ENCODE results near the gene E2F2. TPM values are rescaled to one million over a fixed set of nuclear protein-coding genes. Genes with fewer than 3 reads are reported as not detected.
"Not testable (repeated sequence)": the region's sequence is repeated elsewhere in the genome, so short reads cannot be mapped to it uniquely, and the experiment has no call there.

The E2F2 gene
- total RNA-seq, 1 donor from 2014 or later, result 2.9 TPM

GRCh38 chr1:23502951-23503350 lies 28.1 kb downstream of the E2F2 start:
- Histone ChIP-seq H3K4me3 (no peak overlapping the region), H3K4me1 (no peaks in the 10 kb centered on the region), H3K36me3 (no peaks in the 10 kb centered on the region), H3K9me3 (no peaks in the 10 kb centered on the region), H3K27ac (no peak overlapping the region), H3K27me3 (no peaks in the 10 kb centered on the region)
- intact Hi-C loops (cut with DNase I), result no loop called here
- TF ChIP-seq CTCF (IDR thresholded peaks at IDR 0.05), result no peak
- TF ChIP-seq POLR2AphosphoS5 (IDR thresholded peaks at IDR 0.05; ENCODE audit: insufficient read depth in 1 of 2, low read depth in 1 of 2), result no peak
- DNase-seq (ENCODE audit: extremely low spot score in 2 of 2), result no peak

GRCh38 chr1:23500466-23500865 lies 30.6 kb downstream of the E2F2 start:
- H3K4me1 ChIP-seq, result no peaks in the 10 kb centered on the region
- TF ChIP-seq POLR2AphosphoS5 (IDR thresholded peaks at IDR 0.05; ENCODE audit: insufficient read depth in 1 of 2, low read depth in 1 of 2) (no peak), CTCF (IDR thresholded peaks at IDR 0.05) (no peak), POLR2A (IDR thresholded peaks at IDR 0.05) (no peak)
- H3K4me3 ChIP-seq, result no peak overlapping the region
- no peaks in the 10 kb centered on the region for H3K36me3 ChIP-seq
- no peak for DNase-seq (ENCODE audit: extremely low spot score in 2 of 2)
- H3K27me3 ChIP-seq, result no peaks in the 10 kb centered on the region
- intact Hi-C loops (cut with DNase I), result no loop called here
- H3K9me3 ChIP-seq, result no peaks in the 10 kb centered on the region
- H3K27ac ChIP-seq, result no peak overlapping the region

GRCh38 chr1:23497777-23498439 lies 33.1 kb downstream of the E2F2 start:
- intact Hi-C loops (cut with DNase I), result loop anchor here (5.0 kb wide), 1 partner anchor 44 kb away; no protein-coding TSS in a partner anchor

GRCh38 chr1:23496490-23497181 lies 34.4 kb downstream of the E2F2 start:
- H3K4me1 ChIP-seq, result no peaks in the 10 kb centered on the region
- no peaks in the 10 kb centered on the region for H3K27me3 ChIP-seq
- no peaks in the 10 kb centered on the region for H3K36me3 ChIP-seq
- intact Hi-C loops (cut with DNase I), result loop anchor here (5.0 kb wide), 1 partner anchor 46 kb away; no protein-coding TSS in a partner anchor
- no peak for TF ChIP-seq POLR2AphosphoS5 (IDR thresholded peaks at IDR 0.05; ENCODE audit: insufficient read depth in 1 of 2, low read depth in 1 of 2)
- TF ChIP-seq POLR2A (IDR thresholded peaks at IDR 0.05), result no peak
- DNase-seq (ENCODE audit: extremely low spot score in 2 of 2), result no peak
- H3K4me3 ChIP-seq, result no peak overlapping the region
- no peak overlapping the region for H3K27ac ChIP-seq
- no peaks in the 10 kb centered on the region for H3K9me3 ChIP-seq

More at GRCh38 chr1:23497777-23498439, 33.1 kb downstream of the E2F2 start:
- Histone ChIP-seq H3K27ac (no peak overlapping the region), H3K36me3 (no peaks in the 10 kb centered on the region), H3K4me3 (no peak overlapping the region), H3K9me3 (no peaks in the 10 kb centered on the region), H3K27me3 (no peaks in the 10 kb centered on the region), H3K4me1 (no peaks in the 10 kb centered on the region)
- DNase-seq (ENCODE audit: extremely low spot score in 2 of 2), result no peak
- TF ChIP-seq CTCF (IDR thresholded peaks at IDR 0.05) (no peak), POLR2A (IDR thresholded peaks at IDR 0.05) (no peak), POLR2AphosphoS5 (IDR thresholded peaks at IDR 0.05; ENCODE audit: insufficient read depth in 1 of 2, low read depth in 1 of 2) (no peak)

GRCh38 chr1:23494836-23495235 lies 36.2 kb downstream of the E2F2 start:
- not testable (repeated sequence) for H3K9me3 ChIP-seq; H3K4me1 ChIP-seq; DNase-seq (ENCODE audit: extremely low spot score in 2 of 2); H3K36me3 ChIP-seq; H3K27ac ChIP-seq; H3K27me3 ChIP-seq; H3K4me3 ChIP-seq
- intact Hi-C loops (cut with DNase I), result loop anchor here (5.0 kb wide), 1 partner anchor 47 kb away; no protein-coding TSS in a partner anchor

- intact Hi-C loops (cut with DNase I); H3K4me1 ChIP-seq; H3K27ac ChIP-seq; H3K4me3 ChIP-seq; H3K36me3 ChIP-seq; H3K9me3 ChIP-seq; DNase-seq (ENCODE audit: extremely low spot score in 2 of 2); H3K27me3 ChIP-seq: not testable (repeated sequence)
These were observed 38.3 kb downstream of the E2F2 start for GRCh38 chr1:23492776-23493175.

All from vagina (tissue), 2 donors.